GM12891 (cell line): ENCODE results near the gene EXT2.

Experiments used
- POLR2A ChIP-seq: IDR thresholded peaks from 2 replicates; pipeline ENCODE4 v1.6.1; 2011; ENCODE audit warnings: low read depth, low read length, control low read depth
- TAF1 ChIP-seq: IDR thresholded peaks from 2 replicates; pipeline ENCODE4 v1.6.1; 2011; ENCODE audit warnings: low read depth, low read length, control low read depth

DNA sequence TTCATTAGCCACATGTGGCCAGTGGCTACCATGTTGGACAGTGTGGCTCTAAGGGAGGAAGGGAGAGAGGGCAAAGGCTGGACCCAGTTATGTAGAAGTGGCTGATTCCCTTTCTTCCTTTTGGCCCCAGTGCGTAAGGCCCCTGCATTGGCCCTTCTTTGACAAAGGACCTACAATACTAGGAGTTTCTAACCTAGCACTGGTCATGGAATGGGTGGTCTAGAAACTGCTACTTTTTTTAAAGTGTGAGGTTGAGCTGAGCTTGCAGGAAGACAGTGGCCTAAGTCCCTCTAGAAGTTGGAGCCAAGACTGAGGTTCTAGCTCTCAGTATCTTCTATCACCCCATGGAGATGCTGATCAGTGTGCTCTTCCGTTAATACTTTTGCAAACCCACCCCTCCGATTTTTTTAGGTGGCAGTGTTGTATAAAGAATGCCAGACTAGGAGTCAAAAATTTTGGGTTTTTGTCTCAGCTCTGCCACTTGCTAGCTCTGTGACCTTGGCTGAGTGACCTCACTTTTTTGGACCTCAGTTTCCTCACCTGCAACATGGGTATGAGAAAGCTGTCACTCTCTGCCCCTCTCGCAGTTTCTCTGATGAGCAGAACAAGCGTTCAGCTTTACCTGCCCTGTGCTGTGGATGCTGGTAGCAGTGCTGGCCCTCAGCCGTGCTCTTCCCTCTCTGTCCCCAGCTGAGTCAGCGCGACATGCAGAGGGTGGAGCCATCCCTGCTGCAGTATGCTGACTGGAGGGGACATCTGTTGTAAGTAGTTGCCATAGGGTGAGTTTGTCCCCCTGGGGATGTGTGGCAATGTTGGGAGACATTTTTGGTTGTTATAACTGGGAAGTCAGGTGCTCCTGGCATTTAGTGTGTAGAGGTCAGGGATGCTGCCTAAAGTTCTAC is 22.5 kb upstream of the EXT2 start:
- TF ChIP-seq TAF1: no peak
- no peak for TF ChIP-seq POLR2A
